ENCODE measurements around the gene MAPKAPK2.

DNA sequence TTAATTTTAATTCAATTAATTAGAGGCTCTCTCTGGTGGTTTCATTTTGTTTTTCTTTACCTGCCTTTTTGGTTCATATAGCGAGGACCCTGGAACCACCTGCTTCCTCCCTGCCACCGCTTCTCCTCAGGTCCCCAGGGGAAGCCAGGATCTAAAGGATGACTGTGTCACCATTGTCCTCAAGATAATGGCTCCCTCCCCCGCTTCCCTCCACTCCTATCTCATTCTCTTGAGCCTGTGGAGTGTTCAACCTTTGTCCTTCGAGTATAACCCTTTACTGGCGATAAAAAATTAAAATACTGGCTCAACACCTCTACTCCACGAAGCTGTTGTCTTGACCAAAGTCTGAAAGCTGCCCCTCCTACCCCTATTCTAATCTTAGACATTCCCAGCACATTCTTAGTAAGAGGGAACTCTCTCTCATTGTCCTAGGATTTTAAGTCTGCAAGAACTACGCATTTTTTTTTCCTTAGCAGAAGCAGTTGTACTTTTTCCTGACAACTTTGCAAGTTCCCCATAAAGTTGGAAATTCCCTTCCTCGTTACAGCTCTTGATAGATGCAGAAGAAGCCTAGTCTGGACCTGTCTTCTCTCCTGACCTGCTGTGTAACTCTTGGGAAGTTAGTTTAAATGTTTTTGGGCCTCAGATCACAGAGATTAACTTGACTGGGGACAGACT, 12.6 kb upstream of the MAPKAPK2 start:
- no peak for TF ChIP-seq ARNT (IDR thresholded peaks at IDR 0.05)
- no peak for TF ChIP-seq FOXK2 (IDR thresholded peaks at IDR 0.05)
- TF ChIP-seq SP1 (IDR thresholded peaks at IDR 0.05) = no peak
- no peak for TF ChIP-seq HDGF (IDR thresholded peaks at IDR 0.05; ENCODE audit: borderline replicate concordance)
- no peak for TF ChIP-seq FOXM1 (IDR thresholded peaks at IDR 0.05; ENCODE audit: borderline replicate concordance)
